ENCODE measurements around the gene RDH13.
A peak's percentile ranks its signal among the peaks of the same experiment; 100 is the strongest.

Gene RDH13

GRCh38 chr19:55078996-55079395 is 16.0 kb upstream of the RDH13 start:
- TF ChIP-seq ZNF571 (tag by site-specific recombination; IDR thresholded peaks at IDR 0.05) (no peak), ZSCAN23 (tag by site-specific recombination; IDR thresholded peaks at IDR 0.05) (no peak), INSM2 (tag by site-specific recombination; IDR thresholded peaks at IDR 0.05) (no peak), ZNF704 (tag by site-specific recombination; IDR thresholded peaks at IDR 0.05) (no peak), SCRT1 (tag by site-specific recombination; IDR thresholded peaks at IDR 0.05; ENCODE audit: borderline replicate concordance) (no peak), ZNF426 (tag by site-specific recombination; IDR thresholded peaks at IDR 0.05) (no peak), ZNF580 (tag by site-specific recombination; IDR thresholded peaks at IDR 0.05) (no peak), KLF16 (tag by site-specific recombination; IDR thresholded peaks at IDR 0.05) (no peak), ZNF266 (tag by site-specific recombination; IDR thresholded peaks at IDR 0.05; ENCODE audit: low read depth) (no peak)
- H3K9me3 ChIP-seq (ENCODE audit: control insufficient read depth, insufficient read depth, low read depth, low read length): no peaks in the 10 kb centered on the region
- no peak overlapping the region for H3K27ac ChIP-seq (ENCODE audit: extremely low read depth, low read depth, low read length)
- ChIA-PET POLR2A (interaction anchor here (0.5 kb wide), 1 partner anchor 88 kb away, joined by 3 read pairs; no protein-coding TSS in a partner anchor), CTCF (interaction anchor here (0.6 to 0.7 kb wide), 2 partner anchors 358 to 752 kb away, joined by 3 to 4 read pairs; no protein-coding TSS in a partner anchor)
- H3K4me1 ChIP-seq (ENCODE audit: control insufficient read depth, insufficient read depth, low read length): no peaks in the 10 kb centered on the region
- no peak overlapping the region for H3K4me3 ChIP-seq (ENCODE audit: low read depth, low read length)
- no peaks in the 10 kb centered on the region for H3K36me3 ChIP-seq (ENCODE audit: control insufficient read depth in 2 of 2, insufficient read depth in 1 of 2, low read length in 2 of 2)

GRCh38 chr19:55077106-55077505 is 14.2 kb upstream of the RDH13 start:
- no peaks in the 10 kb centered on the region for H3K9me3 ChIP-seq (ENCODE audit: control insufficient read depth, insufficient read depth, low read depth, low read length)
- ChIA-PET CTCF (interaction anchor here (0.6 to 1.4 kb wide), 3 partner anchors 11 to 12 kb away, joined by 3 to 7 read pairs (median 3); no protein-coding TSS in a partner anchor), POLR2A (interaction anchor here (0.6 kb wide), 1 partner anchor 41 kb away, joined by 6 read pairs; no protein-coding TSS in a partner anchor)
- no peak overlapping the region for H3K4me3 ChIP-seq (ENCODE audit: low read depth, low read length)
- H3K4me1 ChIP-seq (ENCODE audit: control insufficient read depth, insufficient read depth, low read length): no peaks in the 10 kb centered on the region
- no peak overlapping the region for H3K27ac ChIP-seq (ENCODE audit: extremely low read depth, low read depth, low read length)
- TF ChIP-seq ZNF664 (tag by site-specific recombination; IDR thresholded peaks at IDR 0.05) (peak; percentile 65; the same call in 1 of the 2 replicates), KLF10 (tag by site-specific recombination; IDR thresholded peaks at IDR 0.05) (no peak), ZNF645 (tag by site-specific recombination; IDR thresholded peaks at IDR 0.05) (no peak), ZNF239 (tag by site-specific recombination; IDR thresholded peaks at IDR 0.05) (no peak), PRDM6 (tag by site-specific recombination; IDR thresholded peaks at IDR 0.05) (no peak), ZNF211 (tag by site-specific recombination; IDR thresholded peaks at IDR 0.05; ENCODE audit: low read depth) (no peak)
- H3K36me3 ChIP-seq (ENCODE audit: control insufficient read depth in 2 of 2, insufficient read depth in 1 of 2, low read length in 2 of 2): no peaks in the 10 kb centered on the region

- POLR2A ChIA-PET: interaction anchor here (0.6 kb wide), 1 partner anchor 22 kb away, joined by 3 read pairs; no protein-coding TSS in a partner anchor
- Histone ChIP-seq H3K4me1 (ENCODE audit: control insufficient read depth, insufficient read depth, low read length) (no peaks in the 10 kb centered on the region), H3K27ac (ENCODE audit: extremely low read depth, low read depth, low read length) (no peak overlapping the region), H3K36me3 (ENCODE audit: control insufficient read depth in 2 of 2, insufficient read depth in 1 of 2, low read length in 2 of 2) (no peaks in the 10 kb centered on the region), H3K9me3 (ENCODE audit: control insufficient read depth, insufficient read depth, low read depth, low read length) (no peaks in the 10 kb centered on the region), H3K4me3 (ENCODE audit: low read depth, low read length) (no peak overlapping the region)
- CTCF ChIA-PET: interaction anchor here (0.6 to 1.4 kb wide), 2 partner anchors 11 to 12 kb away, joined by 3 to 7 read pairs; no protein-coding TSS in a partner anchor
- TF ChIP-seq KLF16 (tag by site-specific recombination; IDR thresholded peaks at IDR 0.05) (no peak), ZBTB44 (tag by site-specific recombination; IDR thresholded peaks at IDR 0.05) (no peak), SALL2 (tag by site-specific recombination; IDR thresholded peaks at IDR 0.05; ENCODE audit: borderline replicate concordance) (no peak), ZBTB48 (tag by site-specific recombination; IDR thresholded peaks at IDR 0.05) (no peak), REPIN1 (tag by site-specific recombination; IDR thresholded peaks at IDR 0.05; ENCODE audit: low read depth) (no peak), ZNF623 (tag by site-specific recombination; IDR thresholded peaks at IDR 0.05) (no peak), ZNF626 (tag by site-specific recombination; IDR thresholded peaks at IDR 0.05) (no peak), ZNF157 (tag by site-specific recombination; IDR thresholded peaks at IDR 0.05) (no peak), WT1 (tag by site-specific recombination; IDR thresholded peaks at IDR 0.05) (no peak), ZNF514 (tag by site-specific recombination; IDR thresholded peaks at IDR 0.05) (no peak), SP2 (tag by site-specific recombination; IDR thresholded peaks at IDR 0.05) (no peak)
These were observed 13.4 kb upstream of the RDH13 start for GRCh38 chr19:55076321-55076720.
